Neural cell (in vitro differentiated cells): Measurements from ENCODE around the gene CDKAL1. TPM values are rescaled to one million over a fixed set of nuclear protein-coding genes. Genes with fewer than 3 reads are reported as not detected.

ENCODE experiments used
- H2AFZ ChIP-seq: fragments of 200-600, 300-800 bp; sonication (generic), shearing (Covaris generic); 2 replicates; pipeline ENCODE4 v1.6.0; 2014; ENCODE audit warnings: low read depth, mild to moderate bottlenecking, antibody characterized with exemption, low read length, moderate library complexity
- H3F3A ChIP-seq: fragments of 200-600 bp; shearing (Covaris generic); 2 replicates; pipeline ENCODE4 v1.6.1; 2016; ENCODE audit warnings: mild to moderate bottlenecking, moderate library complexity, mixed read lengths, antibody characterized with exemption, low read length; ENCODE audit not compliant: insufficient read depth, poor library complexity, severe bottlenecking
- H3K27ac ChIP-seq: fragments of 200-600, 300-800 bp; sonication (generic), shearing (Covaris generic); 2 replicates; pipeline ENCODE4 v1.5.1; 2014; ENCODE audit warnings: mild to moderate bottlenecking, low read length, moderate library complexity
- H3K27me3 ChIP-seq: fragments of 300-800, 200-600 bp; sonication (generic), shearing (Covaris generic); 2 replicates; pipeline ENCODE4 v1.6.0; 2014; ENCODE audit warnings: mild to moderate bottlenecking, low read depth, low read length, moderate library complexity; ENCODE audit not compliant: insufficient read depth
- H3K36me3 ChIP-seq: fragments of 300-800, 200-600 bp; sonication (generic), shearing (Covaris generic); 2 replicates; pipeline ENCODE4 v1.5.1; 2014; ENCODE audit warnings: mild to moderate bottlenecking, antibody characterized with exemption, low read length, moderate library complexity; ENCODE audit not compliant: insufficient read depth
- H3K4me2 ChIP-seq: fragments of 300-800, 200-600 bp; sonication (generic), shearing (Covaris generic); 2 replicates; pipeline ENCODE4 v1.6.0; 2014; ENCODE audit warnings: mild to moderate bottlenecking, low read length
- H3K4me3 ChIP-seq: fragments of 300-800, 200-600 bp; sonication (generic), shearing (Covaris generic); 2 replicates; pipeline ENCODE4 v1.5.1; 2014; ENCODE audit warnings: mild to moderate bottlenecking, low read length, moderate library complexity
- H3K79me2 ChIP-seq: fragments of 200-600 bp; shearing (Covaris generic); replicated peaks from 2 replicates; pipeline ENCODE4 v1.6.0; 2014; ENCODE audit warnings: mild to moderate bottlenecking, low read length, moderate library complexity; ENCODE audit not compliant: insufficient read depth
- H3K9ac ChIP-seq: fragments of 300-800, 200-600 bp; sonication (generic), shearing (Covaris generic); 2 replicates; pipeline ENCODE4 v1.6.1; 2016; ENCODE audit warnings: mild to moderate bottlenecking, low read length, mixed read lengths
- H3K9me2 ChIP-seq: fragments of 200-600 bp; shearing (Covaris generic); 2 replicates; pipeline ENCODE4 v1.6.1; 2016; ENCODE audit warnings: mild to moderate bottlenecking, low read length, mixed read lengths; ENCODE audit not compliant: insufficient read depth
- H3K9me3 ChIP-seq: fragments of 200-600, 300-800 bp; sonication (generic), shearing (Covaris generic); 2 replicates; pipeline ENCODE4 v1.6.1; 2016; ENCODE audit warnings: mild to moderate bottlenecking, mixed run types, low read length, moderate library complexity, mixed read lengths
- H4K20me1 ChIP-seq: fragments of 200-600 bp; shearing (Covaris generic); 2 replicates; pipeline ENCODE4 v1.6.1; 2016; ENCODE audit warnings: mild to moderate bottlenecking, mixed run types; ENCODE audit not compliant: insufficient read depth
- CTCF ChIP-seq: fragments of 450-650 bp; IDR thresholded peaks from 2 replicates; pipeline ENCODE4 v1.5.1; 2014; ENCODE audit warnings: antibody characterized with exemption, mild to moderate bottlenecking, moderate library complexity; ENCODE audit not compliant: poor library complexity, severe bottlenecking
- EP300 ChIP-seq: fragments of 450-650 bp; conservative IDR thresholded peaks from 2 replicates; pipeline ENCODE4 v1.6.1; 2014; ENCODE audit warnings: antibody characterized with exemption, mild to moderate bottlenecking, moderate library complexity; ENCODE audit not compliant: poor library complexity, severe bottlenecking
- EZH2 ChIP-seq: fragments of 200-600, 300-800 bp; shearing (Covaris generic), sonication (generic); IDR thresholded peaks from 2 replicates; pipeline ENCODE4 v1.6.1; 2014; ENCODE audit warnings: antibody characterized with exemption, low read length, borderline replicate concordance, mild to moderate bottlenecking; ENCODE audit not compliant: insufficient read depth, poor library complexity, severe bottlenecking
- MXI1 ChIP-seq: fragments of 450-650 bp; conservative IDR thresholded peaks from 2 replicates; pipeline ENCODE4 v1.6.1; 2014; ENCODE audit warnings: antibody characterized with exemption, mild to moderate bottlenecking; ENCODE audit not compliant: poor library complexity, severe bottlenecking
- POLR2AphosphoS5 ChIP-seq: IDR thresholded peaks from 2 replicates; pipeline ENCODE4 v1.6.1; 2012
- RAD21 ChIP-seq: fragments of 450-650 bp; conservative IDR thresholded peaks from 2 replicates; pipeline ENCODE4 v1.6.1; 2014; ENCODE audit warnings: antibody characterized with exemption, mild to moderate bottlenecking, moderate library complexity
- REST ChIP-seq: IDR thresholded peaks from 2 replicates; pipeline ENCODE4 v1.6.1; 2012; ENCODE audit warnings: borderline replicate concordance
- SMC3 ChIP-seq: fragments of 450-650 bp; conservative IDR thresholded peaks from 2 replicates; pipeline ENCODE4 v1.6.1; 2014; ENCODE audit warnings: antibody characterized with exemption, mild to moderate bottlenecking, moderate library complexity; ENCODE audit not compliant: poor library complexity
- TAF1 ChIP-seq: IDR thresholded peaks from 2 replicates; pipeline ENCODE4 v1.6.1; 2012; ENCODE audit warnings: low read depth
- polyA plus RNA-seq: library from polyadenylated mRNA; depleted of rRNA; stranded (reverse); fragments of >200 nt; gene quantifications from 2 replicates; pipeline ENCODE4 v1.2.3, GENCODE V29; 2014

The CDKAL1 gene
- polyA plus RNA-seq, 1 donor from 2014 or later: 10.7 TPM

GRCh38 chr6:20681243-20681684 is 147.0 kb downstream of the CDKAL1 start:
- TF ChIP-seq EZH2: no peak
- no peak for TF ChIP-seq CTCF
- TF ChIP-seq RAD21: no peak
- TF ChIP-seq MXI1: no peak
- no peaks in the 10 kb centered on the region for H3K79me2 ChIP-seq
- H3K4me3 ChIP-seq: no peak overlapping the region
- H4K20me1 ChIP-seq: no peaks in the 10 kb centered on the region
- no peaks in the 10 kb centered on the region for H3K36me3 ChIP-seq
- H3K4me2 ChIP-seq: no peak overlapping the region
- no peaks in the 10 kb centered on the region for H3F3A ChIP-seq
- no peaks in the 10 kb centered on the region for H3K27me3 ChIP-seq
- H3K9ac ChIP-seq: no peak overlapping the region
- no peak overlapping the region for H3K27ac ChIP-seq
- H3K9me3 ChIP-seq: no peaks in the 10 kb centered on the region
- H3K9me2 ChIP-seq: no peaks in the 10 kb centered on the region
- no peak overlapping the region for H2AFZ ChIP-seq

GRCh38 chr6:20684474-20684873 is 150.2 kb downstream of the CDKAL1 start:
- Histone ChIP-seq H3K4me3 (no peak overlapping the region), H3K79me2 (no peaks in the 10 kb centered on the region), H3K9ac (no peak overlapping the region), H3K27ac (no peak overlapping the region), H3K4me2 (no peak overlapping the region), H3K9me3 (no peaks in the 10 kb centered on the region), H3K36me3 (no peaks in the 10 kb centered on the region), H3K27me3 (no peaks in the 10 kb centered on the region), H4K20me1 (no peaks in the 10 kb centered on the region), H3F3A (no peaks in the 10 kb centered on the region), H3K9me2 (no peaks in the 10 kb centered on the region), H2AFZ (no peak overlapping the region)
- no peak for TF ChIP-seq REST
- TF ChIP-seq TAF1: no peak
- TF ChIP-seq EP300: no peak
- TF ChIP-seq MXI1: no peak
- TF ChIP-seq EZH2: no peak
- no peak for TF ChIP-seq RAD21
- TF ChIP-seq CTCF: no peak
- TF ChIP-seq POLR2AphosphoS5: no peak
- no peak for TF ChIP-seq SMC3
